Measurements from ENCODE around the gene ITGB6. TPM values are rescaled to one million over a fixed set of nuclear protein-coding genes. Genes with fewer than 3 reads are reported as not detected.

ITGB6 gene
- total RNA-seq, 2 donors from 2014 or later: 0.24 TPM; not detected in 1

DNA sequence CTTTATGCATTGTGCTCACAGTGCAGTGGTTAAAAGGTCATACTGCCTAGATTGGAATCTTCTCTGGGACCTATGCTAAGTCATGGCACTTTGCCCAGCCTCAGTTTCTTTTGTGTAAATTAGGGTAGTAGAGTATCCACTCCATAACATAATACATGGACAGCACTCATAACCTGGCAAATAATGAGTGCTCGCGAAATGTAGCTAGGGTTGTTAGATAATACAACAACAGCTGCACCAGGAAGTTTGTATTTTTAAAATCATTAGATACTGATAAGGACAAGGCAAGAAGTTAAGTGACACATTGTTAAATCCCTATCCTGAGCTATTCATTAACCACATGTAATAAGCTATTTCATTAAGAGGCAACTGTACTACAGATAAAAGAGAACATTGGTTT is 123.8 kb downstream of the ITGB6 start:
- H3K27me3 ChIP-seq (ENCODE audit: control insufficient read depth, insufficient read depth, low read length, poor library complexity, severe bottlenecking): no peaks in the 10 kb centered on the region
- H3K4me1 ChIP-seq (ENCODE audit: control insufficient read depth, insufficient read depth, low read length): no peaks in the 10 kb centered on the region
- Mint-ChIP-seq H3K9me3 (peaks cover 26% of the 10 kb centered on the region), H3K27ac (no peak overlapping the region), H3K4me1 (peaks cover 5% of the 10 kb centered on the region), H3K27me3 (ENCODE audit: insufficient read depth) (no peaks in the 10 kb centered on the region), H3K36me3 (ENCODE audit: low read depth) (no peaks in the 10 kb centered on the region), H3K4me3 (no peak overlapping the region)
- H3K36me3 ChIP-seq (ENCODE audit: control insufficient read depth, insufficient read depth, low read length): no peaks in the 10 kb centered on the region
- peaks cover 30% of the 10 kb centered on the region for H3K9me3 ChIP-seq (ENCODE audit: control insufficient read depth, low read length)
- 96% methylated on average over 2 of the region's 2 CpGs; no CpG with 5 or more reads in 1 of the 2 experiments for WGBS, 2 experiments (ENCODE audit: insufficient coverage in 1 of 2, insufficient read length in 1 of 2)
- no peak overlapping the region for H3K27ac ChIP-seq (ENCODE audit: low read depth, low read length)
- no peak overlapping the region for H3K4me3 ChIP-seq (ENCODE audit: low read length)
- no peak overlapping the region for H3K9ac ChIP-seq (ENCODE audit: extremely low read depth, low read length, poor library complexity, severe bottlenecking)
- TF ChIP-seq, protein P1, sequence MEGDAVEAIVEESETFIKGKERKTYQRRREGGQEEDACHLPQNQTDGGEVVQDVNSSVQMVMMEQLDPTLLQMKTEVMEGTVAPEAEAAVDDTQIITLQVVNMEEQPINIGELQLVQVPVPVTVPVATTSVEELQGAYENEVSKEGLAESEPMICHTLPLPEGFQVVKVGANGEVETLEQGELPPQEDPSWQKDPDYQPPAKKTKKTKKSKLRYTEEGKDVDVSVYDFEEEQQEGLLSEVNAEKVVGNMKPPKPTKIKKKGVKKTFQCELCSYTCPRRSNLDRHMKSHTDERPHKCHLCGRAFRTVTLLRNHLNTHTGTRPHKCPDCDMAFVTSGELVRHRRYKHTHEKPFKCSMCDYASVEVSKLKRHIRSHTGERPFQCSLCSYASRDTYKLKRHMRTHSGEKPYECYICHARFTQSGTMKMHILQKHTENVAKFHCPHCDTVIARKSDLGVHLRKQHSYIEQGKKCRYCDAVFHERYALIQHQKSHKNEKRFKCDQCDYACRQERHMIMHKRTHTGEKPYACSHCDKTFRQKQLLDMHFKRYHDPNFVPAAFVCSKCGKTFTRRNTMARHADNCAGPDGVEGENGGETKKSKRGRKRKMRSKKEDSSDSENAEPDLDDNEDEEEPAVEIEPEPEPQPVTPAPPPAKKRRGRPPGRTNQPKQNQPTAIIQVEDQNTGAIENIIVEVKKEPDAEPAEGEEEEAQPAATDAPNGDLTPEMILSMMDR (conservative IDR thresholded peaks at IDR 0.05): no peak
- DNase-seq: no peak

DNA sequence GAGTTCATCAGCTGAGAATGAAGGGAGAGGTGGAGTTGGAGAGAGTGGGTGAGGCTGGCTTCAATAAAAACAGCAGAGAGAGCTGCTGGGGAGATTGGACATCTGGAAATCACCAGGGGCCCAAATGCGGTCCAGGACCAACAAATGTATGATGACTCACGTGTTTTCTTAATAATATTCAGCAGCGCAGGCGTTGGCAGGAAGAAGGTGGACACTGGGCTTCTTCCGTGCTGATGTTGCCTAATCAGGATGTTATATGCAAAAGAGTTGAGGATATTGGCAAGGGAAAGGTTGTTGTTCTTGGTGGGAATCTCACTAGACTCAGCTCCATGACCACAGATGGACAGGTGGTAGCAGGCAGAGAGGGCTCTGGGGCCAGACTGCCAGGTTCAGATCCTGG is 124.9 kb downstream of the ITGB6 start:
- 94 to 98% methylated on average over 5 of the region's 5 CpGs for WGBS, 2 experiments (ENCODE audit: insufficient coverage in 1 of 2, insufficient read length in 1 of 2)
- no peak for DNase-seq
- Histone ChIP-seq H3K9me3 (ENCODE audit: control insufficient read depth, low read length) (peaks cover 40% of the 10 kb centered on the region), H3K27ac (ENCODE audit: low read depth, low read length) (no peak overlapping the region), H3K4me3 (ENCODE audit: low read length) (no peak overlapping the region), H3K27me3 (ENCODE audit: control insufficient read depth, insufficient read depth, low read length, poor library complexity, severe bottlenecking) (no peaks in the 10 kb centered on the region), H3K9ac (ENCODE audit: extremely low read depth, low read length, poor library complexity, severe bottlenecking) (no peak overlapping the region), H3K36me3 (ENCODE audit: control insufficient read depth, insufficient read depth, low read length) (no peaks in the 10 kb centered on the region), H3K4me1 (ENCODE audit: control insufficient read depth, insufficient read depth, low read length) (no peaks in the 10 kb centered on the region)
- TF ChIP-seq, protein P1 (conservative IDR thresholded peaks at IDR 0.05): no peak
- peaks cover 5% of the 10 kb centered on the region for H3K4me1 Mint-ChIP-seq
- no peak overlapping the region for H3K4me3 Mint-ChIP-seq
- peaks cover 33% of the 10 kb centered on the region for H3K9me3 Mint-ChIP-seq
- H3K27me3 Mint-ChIP-seq (ENCODE audit: insufficient read depth): no peaks in the 10 kb centered on the region
- H3K27ac Mint-ChIP-seq: no peak overlapping the region
- H3K36me3 Mint-ChIP-seq (ENCODE audit: low read depth): no peaks in the 10 kb centered on the region

DNA sequence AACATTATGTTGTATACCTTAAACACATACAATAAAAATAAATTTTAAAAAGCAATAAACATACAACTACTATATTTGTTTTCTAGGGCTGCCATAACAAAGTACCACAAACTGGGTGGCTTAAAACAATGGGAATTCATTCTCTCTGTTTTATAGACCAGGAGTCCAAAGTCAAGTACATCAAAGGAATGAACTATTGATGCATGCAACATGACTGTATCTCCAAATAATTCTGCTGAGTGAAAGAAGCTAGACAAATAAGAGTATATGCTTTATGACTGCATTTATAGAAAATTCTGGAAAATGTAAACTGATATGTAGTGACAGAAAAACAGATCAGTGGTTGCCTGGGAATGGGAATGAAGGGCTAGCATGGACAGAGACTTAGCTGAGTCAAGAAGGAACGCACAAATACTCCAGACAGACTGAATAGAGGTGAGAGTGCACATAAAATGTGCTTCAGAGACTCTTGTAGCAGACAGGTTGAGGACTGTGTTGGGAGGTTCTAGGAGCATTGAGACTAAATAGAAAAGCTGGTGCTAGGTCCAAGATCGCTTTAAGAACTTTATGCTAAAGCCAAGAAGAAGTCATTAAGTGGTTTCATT is 126.7 kb downstream of the ITGB6 start:
- H3K27me3 ChIP-seq (ENCODE audit: control insufficient read depth, insufficient read depth, low read length, poor library complexity, severe bottlenecking): no peaks in the 10 kb centered on the region
- WGBS, 2 experiments (ENCODE audit: insufficient coverage in 1 of 2, insufficient read length in 1 of 2): 87 to 91% methylated on average over 2 of the region's 2 CpGs
- H3K27me3 Mint-ChIP-seq (ENCODE audit: insufficient read depth): no peaks in the 10 kb centered on the region

More for the DNA sequence above, 126.7 kb downstream of the ITGB6 start:
- H3K9me3 Mint-ChIP-seq: peaks cover 36% of the 10 kb centered on the region
- TF ChIP-seq, protein P1 (conservative IDR thresholded peaks at IDR 0.05): no peak
- H3K4me3 ChIP-seq (ENCODE audit: low read length): no peak overlapping the region
- no peak overlapping the region for H3K27ac Mint-ChIP-seq
- H3K4me3 Mint-ChIP-seq: no peak overlapping the region
- H3K36me3 Mint-ChIP-seq (ENCODE audit: low read depth): no peaks in the 10 kb centered on the region
- H3K36me3 ChIP-seq (ENCODE audit: control insufficient read depth, insufficient read depth, low read length): no peaks in the 10 kb centered on the region
- no peaks in the 10 kb centered on the region for H3K4me1 ChIP-seq (ENCODE audit: control insufficient read depth, insufficient read depth, low read length)
- DNase-seq: no peak
- peaks cover 5% of the 10 kb centered on the region for H3K4me1 Mint-ChIP-seq
- no peak overlapping the region for H3K27ac ChIP-seq (ENCODE audit: low read depth, low read length)
- H3K9ac ChIP-seq (ENCODE audit: extremely low read depth, low read length, poor library complexity, severe bottlenecking): no peak overlapping the region
- H3K9me3 ChIP-seq (ENCODE audit: control insufficient read depth, low read length): peaks cover 46% of the 10 kb centered on the region
